ENCODE results near the gene DCTN4. TPM values are rescaled to one million over a fixed set of nuclear protein-coding genes. Genes with fewer than 3 reads are reported as not detected.

The DCTN4 gene
- total RNA-seq, 1 experiment from 2014 or later, result 48.5 TPM

GRCh38 chr5:150671509-150672236 lies 87.1 kb downstream of the DCTN4 start:
- no peaks in the 10 kb centered on the region for H3K27me3 Mint-ChIP-seq (ENCODE audit: low read depth)
- peaks cover 5 to 9% (median 8%) of the 10 kb centered on the region in 3 experiments; a peak in 6 of 7 replicates for H3K36me3 Mint-ChIP-seq (ENCODE audit: insufficient read depth in 1 of 3, low read depth in 3 of 3)
- peak overlapping the region; percentile 73 for H3K9ac ChIP-seq (ENCODE audit: extremely low read depth, insufficient read length, low read length)
- H3K4me1 ChIP-seq (ENCODE audit: insufficient read depth, low read length), result peaks cover 3% of the 10 kb centered on the region; the same call in 1 of the 2 replicates
- peak overlapping the region; percentile 5 for H2AFZ ChIP-seq (ENCODE audit: low read length)
- no peaks in the 10 kb centered on the region; a peak in 1 of 5 replicates for H3K9me3 Mint-ChIP-seq
- H3K27me3 ChIP-seq (ENCODE audit: insufficient read depth, low read length), result no peaks in the 10 kb centered on the region
- H4K8ac ChIP-seq (replicated peaks; ENCODE audit: insufficient read length, low read depth, low read length), result no peak overlapping the region
- H4K5ac ChIP-seq (ENCODE audit: insufficient read length, low read depth, low read length), result no peak overlapping the region
- H3K9me3 ChIP-seq (ENCODE audit: control insufficient read depth, low read depth, low read length), result no peaks in the 10 kb centered on the region
- no peaks in the 10 kb centered on the region for H3K79me1 ChIP-seq (ENCODE audit: insufficient read depth, low read depth, low read length, poor library complexity, severe bottlenecking)
- no peak overlapping the region for H3T11ph ChIP-seq (ENCODE audit: low read length)
- H2BK120ac ChIP-seq (ENCODE audit: low read depth, low read length, poor library complexity, severe bottlenecking), result no peak overlapping the region
- peaks cover 7% of the 10 kb centered on the region for H3K23me2 ChIP-seq (ENCODE audit: insufficient read length, low read depth, low read length, poor library complexity, severe bottlenecking)
- no peak overlapping the region for H2BK5ac ChIP-seq (ENCODE audit: insufficient read length, low read length)
- H3K27ac Mint-ChIP-seq, result peak overlapping the region in 2 of 3 experiments; percentile 94; a peak in 4 of 7 replicates
- no peak overlapping the region for H3K4ac ChIP-seq (ENCODE audit: low read depth, low read length)
- no CpG with 5 or more reads among the region's 51 CpGs for WGBS (ENCODE audit: extremely low coverage, insufficient read length, low lambda C conversion rate)
- peak overlapping the region; percentile 87 to 91 for H3K4me3 Mint-ChIP-seq
- H2AK5ac ChIP-seq (ENCODE audit: insufficient read length, low read length), result no peak overlapping the region
- H2BK15ac ChIP-seq (ENCODE audit: low read depth, low read length), result no peak overlapping the region
- H3K14ac ChIP-seq (ENCODE audit: insufficient read depth, low read length), result peak overlapping the region; percentile 89; the same call in 1 of the 2 replicates
- peak overlapping the region; percentile 93 for H3K18ac ChIP-seq (ENCODE audit: insufficient read length, low read depth, low read length)
- no peak for TF ChIP-seq CTCF (conservative IDR thresholded peaks at IDR 0.05)
- H3K4me1 Mint-ChIP-seq, result peaks cover 29 to 30% of the 10 kb centered on the region in 2 experiments
- no peak overlapping the region for H3K27ac ChIP-seq (ENCODE audit: insufficient read length, low read depth, low read length)
- no peaks in the 10 kb centered on the region for H4K20me1 ChIP-seq (ENCODE audit: control insufficient read depth, insufficient read depth, insufficient read length)
- H3K23ac ChIP-seq (ENCODE audit: insufficient read length, low read depth, low read length), result no peak overlapping the region
- no peak for DNase-seq
- no peak overlapping the region for H2BK20ac ChIP-seq (ENCODE audit: low read depth, low read length, poor library complexity, severe bottlenecking)
- no peak overlapping the region for H4K91ac ChIP-seq (ENCODE audit: insufficient read length, low read depth, low read length)
- no peak overlapping the region for H2BK12ac ChIP-seq (ENCODE audit: insufficient read length, low read depth, low read length)
- no peak overlapping the region for H3K56ac ChIP-seq (ENCODE audit: insufficient read length, low read depth, low read length)
- no peaks in the 10 kb centered on the region for H3K79me2 ChIP-seq (ENCODE audit: insufficient read depth, low read length)
- peak overlapping the region; percentile 74 for H3K4me2 ChIP-seq (ENCODE audit: insufficient read depth, insufficient read length, low read length)

All from H9 (cell line).